Esophagus squamous epithelium (tissue), 4 donors: ENCODE results near the gene NFATC3.

Source experiments
- POLR2A ChIP-seq, 4 donors: fragments of 450-650 bp; IDR thresholded peaks; one replicate each; pipeline ENCODE4 v1.6.1; 2017; ENCODE audit warnings: antibody characterized with exemption in 4 of 4, mild to moderate bottlenecking in 4 of 4, moderate library complexity in 3 of 4
- TF ChIP-seq, protein P1 (sequence below), 6 experiments: fragments of 450-650 bp in 4 of 6; fragments of 200-600 bp in 2 of 6; sonication (generic) in 2 of 6; IDR thresholded peaks; one replicate each; pipeline ENCODE4 v1.5.1; 2016 to 2019; ENCODE audit warnings: antibody characterized with exemption in 6 of 6, mild to moderate bottlenecking in 4 of 6, moderate library complexity in 4 of 6

DNA sequence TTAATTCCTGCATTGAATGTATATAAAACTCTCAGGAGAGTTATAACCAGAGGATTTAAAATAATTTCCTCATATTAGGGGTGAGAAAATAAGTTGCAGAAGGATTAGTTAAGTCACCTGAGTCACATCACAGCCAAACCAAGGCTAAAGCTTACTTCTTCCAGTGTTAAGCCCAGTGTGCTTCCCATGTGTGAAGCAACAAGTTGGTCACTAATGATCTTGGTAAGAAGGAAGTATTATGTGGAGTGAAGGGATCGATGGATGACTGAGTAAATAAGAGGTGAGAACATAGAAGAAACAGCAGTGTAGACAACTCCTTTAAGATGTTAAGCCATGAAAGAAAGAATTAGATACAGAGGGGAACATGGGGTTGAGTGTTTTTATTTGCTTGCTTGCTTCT lies 130.1 kb downstream of the NFATC3 start:
- TF ChIP-seq, protein P1, sequence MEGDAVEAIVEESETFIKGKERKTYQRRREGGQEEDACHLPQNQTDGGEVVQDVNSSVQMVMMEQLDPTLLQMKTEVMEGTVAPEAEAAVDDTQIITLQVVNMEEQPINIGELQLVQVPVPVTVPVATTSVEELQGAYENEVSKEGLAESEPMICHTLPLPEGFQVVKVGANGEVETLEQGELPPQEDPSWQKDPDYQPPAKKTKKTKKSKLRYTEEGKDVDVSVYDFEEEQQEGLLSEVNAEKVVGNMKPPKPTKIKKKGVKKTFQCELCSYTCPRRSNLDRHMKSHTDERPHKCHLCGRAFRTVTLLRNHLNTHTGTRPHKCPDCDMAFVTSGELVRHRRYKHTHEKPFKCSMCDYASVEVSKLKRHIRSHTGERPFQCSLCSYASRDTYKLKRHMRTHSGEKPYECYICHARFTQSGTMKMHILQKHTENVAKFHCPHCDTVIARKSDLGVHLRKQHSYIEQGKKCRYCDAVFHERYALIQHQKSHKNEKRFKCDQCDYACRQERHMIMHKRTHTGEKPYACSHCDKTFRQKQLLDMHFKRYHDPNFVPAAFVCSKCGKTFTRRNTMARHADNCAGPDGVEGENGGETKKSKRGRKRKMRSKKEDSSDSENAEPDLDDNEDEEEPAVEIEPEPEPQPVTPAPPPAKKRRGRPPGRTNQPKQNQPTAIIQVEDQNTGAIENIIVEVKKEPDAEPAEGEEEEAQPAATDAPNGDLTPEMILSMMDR (IDR thresholded peaks at IDR 0.05), result no peak
- no peak for TF ChIP-seq POLR2A (IDR thresholded peaks at IDR 0.05)
